GM12878 (cell line): ENCODE measurements around the gene SAMD1.

Source experiments
- POLR2A ChIP-seq: IDR thresholded peaks from 2 replicates; pipeline ENCODE4 v1.6.1; 2011; ENCODE audit warnings: low read depth, mild to moderate bottlenecking, low read length
- TF ChIP-seq, protein P1 (sequence below): IDR thresholded peaks from 2 replicates; pipeline ENCODE4 v1.6.1; 2012; ENCODE audit warnings: low read depth, low read length, improper control_type of control experiment

DNA sequence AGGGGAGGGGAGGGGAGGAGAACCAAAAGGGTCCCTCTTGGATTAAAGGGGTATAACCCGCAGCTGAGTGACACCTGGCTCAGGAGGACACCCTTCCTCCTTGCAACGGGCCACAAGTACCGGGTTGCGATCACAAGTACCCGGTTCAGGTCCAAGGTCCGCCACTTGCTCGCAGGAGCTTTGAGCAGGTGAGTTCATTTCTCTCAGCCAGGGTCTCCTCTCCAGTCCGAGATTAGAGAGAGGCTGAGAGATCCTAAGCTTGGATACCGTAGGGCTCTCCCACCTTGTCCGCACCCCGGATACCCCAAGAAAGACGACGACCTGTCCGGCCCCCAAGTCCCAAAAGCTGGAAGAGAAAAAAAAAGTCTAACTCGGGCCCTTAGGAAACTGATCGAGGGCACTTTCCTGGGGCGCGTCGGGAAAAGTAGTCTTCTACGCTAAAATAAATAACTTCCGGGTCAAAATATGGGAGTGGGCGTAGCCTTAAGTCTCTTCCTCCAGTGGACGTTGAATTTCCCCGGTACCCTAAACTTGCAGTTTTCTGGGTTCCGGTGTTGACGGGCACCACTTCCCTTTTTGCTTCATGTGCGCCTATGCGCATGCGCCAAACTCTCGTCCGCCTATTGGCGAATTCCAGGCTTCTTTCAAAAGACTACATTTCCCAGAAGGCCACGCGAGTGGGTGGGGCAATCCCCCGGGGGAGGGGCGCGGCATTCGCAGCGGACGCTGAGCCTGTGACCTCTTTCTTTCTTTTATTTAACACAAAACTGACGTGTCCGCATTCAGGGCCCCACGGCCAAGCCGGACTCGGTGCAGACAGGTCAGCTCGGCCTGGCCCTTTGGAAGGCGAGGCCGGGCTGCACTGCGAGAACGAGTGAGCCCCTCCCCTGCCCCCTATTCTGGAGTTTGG, 9.4 kb downstream of the SAMD1 start:
- peak; percentile 81 for TF ChIP-seq POLR2A
- TF ChIP-seq, protein P1, sequence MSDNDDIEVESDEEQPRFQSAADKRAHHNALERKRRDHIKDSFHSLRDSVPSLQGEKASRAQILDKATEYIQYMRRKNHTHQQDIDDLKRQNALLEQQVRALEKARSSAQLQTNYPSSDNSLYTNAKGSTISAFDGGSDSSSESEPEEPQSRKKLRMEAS, result no peak
